A549 (cell line): ENCODE measurements around the gene P2RY1. TPM values are rescaled to one million over a fixed set of nuclear protein-coding genes. Genes with fewer than 3 reads are reported as not detected.

Experiments used
- ATAC-seq, 2 experiments: fragments of 200-7000 bp in 1 of 2; fragments of >200 bp in 1 of 2; cut with Nextera tagmentation in 1 of 2; cut with Tn5 transposase in 1 of 2; 3 replicates each; pipeline versions ENCODE4 v1.8.0 to v1.9.1; 2018 to 2020; ENCODE audit warnings: mild to moderate bottlenecking in 1 of 2, moderate library complexity in 1 of 2
- CTCF ChIA-PET: fragments of 300-600 bp; sonication (Branson Sonifier 250); formaldehyde crosslinking; extraction: SDS; loops from one replicate; lab custom pipeline; 2021; ENCODE audit warnings: antibody characterized with exemption, inconsistent platforms; lab: Yijun Ruan, JAX
- POLR2A ChIA-PET: fragments of 350-600 bp; formaldehyde crosslinking; extraction: SDS; loops from one replicate; lab custom pipeline; 2021; ENCODE audit warnings: antibody characterized with exemption, inconsistent platforms; lab: Yijun Ruan, JAX
- DNase-seq, 2 experiments: peaks; one replicate each; pipeline versions ENCODE4 v3.0.0 to v3.0.0-alpha.2; 2011 to 2016; ENCODE audit warnings: low read depth in 1 of 2, low spot score in 1 of 2
- FAIRE-seq: peaks from 2 replicates; lab custom pipeline; 2011; peaks lifted over from hg19 to GRCh38; lab: Jason Lieb, UNC
- H3K27ac ChIP-seq, 2 experiments: fragments of >200 bp; sonication (Bioruptor Twin); formaldehyde crosslinking; 3 replicates each; pipeline ENCODE4 v1.5.1; 2016 to 2017
- H3K4me1 ChIP-seq: fragments of >200 bp; sonication (Bioruptor Twin); formaldehyde crosslinking; 3 replicates; pipeline ENCODE4 v1.6.1; 2016
- H3K4me2 ChIP-seq: fragments of >200 bp; sonication (Bioruptor Twin); formaldehyde crosslinking; 3 replicates; pipeline ENCODE4 v1.6.1; 2016
- H3K4me3 ChIP-seq: fragments of >200 bp; sonication (Bioruptor Twin); formaldehyde crosslinking; 3 replicates; pipeline ENCODE4 v1.5.1; 2016
- H3K9me3 ChIP-seq: fragments of >200 bp; sonication (Bioruptor Twin); formaldehyde crosslinking; 3 replicates; pipeline ENCODE4 v1.6.1; 2016
- BCL3 ChIP-seq: fragments of >200 bp; sonication (Bioruptor Twin); formaldehyde crosslinking; IDR thresholded peaks from 3 replicates; pipeline ENCODE4 v1.6.1; 2016
- ELK1 ChIP-seq: fragments of 150-350 bp; IDR thresholded peaks from 2 replicates; pipeline ENCODE4 v1.6.1; 2014; ENCODE audit warnings: low read depth, mild to moderate bottlenecking, low read length
- EP300 ChIP-seq, 2 experiments: fragments of >200 bp; sonication (Bioruptor Twin); formaldehyde crosslinking; IDR thresholded peaks; 2 replicates in 1 of 2; 3 replicates in 1 of 2; pipeline ENCODE4 v1.6.1; 2016 to 2017
- FOSL2 ChIP-seq, 2 experiments: fragments of 450-650 bp in 1 of 2; fragments of >200 bp in 1 of 2; sonication (Bioruptor Twin) in 1 of 2; formaldehyde crosslinking; IDR thresholded peaks; 2 replicates each; pipeline versions ENCODE4 v1.5.0 to v1.6.1; 2016 to 2020; ENCODE audit warnings: mild to moderate bottlenecking in 1 of 2, moderate library complexity in 1 of 2
- HEYL ChIP-seq: fragments of 250-450 bp; sonication (Bioruptor Pico); IDR thresholded peaks from 2 replicates; pipeline ENCODE4 v1.8.0; 2021; ENCODE audit warnings: mild to moderate bottlenecking, moderate library complexity
- JUNB ChIP-seq: fragments of >200 bp; sonication (Bioruptor Twin); formaldehyde crosslinking; IDR thresholded peaks from 2 replicates; pipeline ENCODE4 v1.6.1; 2016
- MAFK ChIP-seq: fragments of 450-650 bp; IDR thresholded peaks from 2 replicates; pipeline ENCODE4 v1.6.1; 2014; ENCODE audit not compliant: partially characterized antibody
- POLR2A ChIP-seq: IDR thresholded peaks from 2 replicates; pipeline ENCODE4 v1.6.1; 2012; ENCODE audit warnings: mild to moderate bottlenecking, low read length
- RAD21 ChIP-seq, 2 experiments: fragments of >200 bp in 1 of 2; sonication (Bioruptor Twin) in 1 of 2; formaldehyde crosslinking in 1 of 2; IDR thresholded peaks in 1 of 2; conservative IDR thresholded peaks in 1 of 2; 2 replicates in 1 of 2; 3 replicates in 1 of 2; pipeline ENCODE4 v1.6.1; 2012 to 2018; ENCODE audit warnings: inconsistent platforms in 1 of 2
- SMC3 ChIP-seq: fragments of >200 bp; sonication (Bioruptor Twin); formaldehyde crosslinking; IDR thresholded peaks from 3 replicates; pipeline ENCODE4 v1.6.1; 2018; ENCODE audit warnings: inconsistent platforms
- TFCP2L1 ChIP-seq: fragments of 250-450 bp; sonication (Bioruptor Pico); IDR thresholded peaks from 2 replicates; pipeline ENCODE4 v1.5.0; 2021; ENCODE audit warnings: mild to moderate bottlenecking
- WGBS: methylation state at CpG from one replicate; pipeline ENCODE4 v1.1.6; 2017; ENCODE audit errors: missing lambda C conversion rate; 5-methylcytosine and 5-hydroxymethylcytosine counted together
- polyA plus RNA-seq, 4 experiments: library from polyadenylated mRNA; depleted of rRNA in 3 of 4; stranded (reverse); fragments of >200 nt; fragmentation: RNase III in 1 of 4; extraction: RNeasy Plus Mini Kit Qiagen cat#74134 plus additional on column Dnase treatment in 1 of 4; gene quantifications; 2 replicates in 3 of 4; 3 replicates in 1 of 4; pipeline ENCODE4 v1.2.3, GENCODE V29; 2011 to 2017
- TF ChIP-seq, protein P1 (sequence below): IDR thresholded peaks from 2 replicates; pipeline ENCODE4 v1.6.1; 2012
- TF ChIP-seq, protein P2 (sequence below): fragments of 450-650 bp; IDR thresholded peaks from 2 replicates; pipeline ENCODE4 v1.6.1; 2014; ENCODE audit warnings: antibody characterized with exemption
- TF ChIP-seq, protein P3 (sequence below): fragments of 200-600 bp; sonication (generic); IDR thresholded peaks from 2 replicates; pipeline ENCODE4 v1.6.1; 2016; ENCODE audit warnings: antibody characterized with exemption, mild to moderate bottlenecking, moderate library complexity

P2RY1 gene
- polyA plus RNA-seq, 2 of the 4 experiments (the other 2 are of a cell fraction) = 0.17 to 0.35 TPM

- Histone ChIP-seq H3K4me3 (no peak overlapping the region), H3K9me3 (no peaks in the 10 kb centered on the region), H3K4me2 (no peak overlapping the region), H3K4me1 (0 out of 3 replicates have a peak, but pooled peaks cover 7% of the 10 kb centered on the region)
- FAIRE-seq (no peak), ATAC-seq (no peak), DNase-seq (no peak)
- 76% methylated on average over 13 of the region's 13 CpGs for WGBS
- POLR2A ChIA-PET = no interaction called here
- TF ChIP-seq, protein P1, sequence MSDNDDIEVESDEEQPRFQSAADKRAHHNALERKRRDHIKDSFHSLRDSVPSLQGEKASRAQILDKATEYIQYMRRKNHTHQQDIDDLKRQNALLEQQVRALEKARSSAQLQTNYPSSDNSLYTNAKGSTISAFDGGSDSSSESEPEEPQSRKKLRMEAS = no peak
- no peak for TF ChIP-seq SMC3
- TF ChIP-seq, protein P2, sequence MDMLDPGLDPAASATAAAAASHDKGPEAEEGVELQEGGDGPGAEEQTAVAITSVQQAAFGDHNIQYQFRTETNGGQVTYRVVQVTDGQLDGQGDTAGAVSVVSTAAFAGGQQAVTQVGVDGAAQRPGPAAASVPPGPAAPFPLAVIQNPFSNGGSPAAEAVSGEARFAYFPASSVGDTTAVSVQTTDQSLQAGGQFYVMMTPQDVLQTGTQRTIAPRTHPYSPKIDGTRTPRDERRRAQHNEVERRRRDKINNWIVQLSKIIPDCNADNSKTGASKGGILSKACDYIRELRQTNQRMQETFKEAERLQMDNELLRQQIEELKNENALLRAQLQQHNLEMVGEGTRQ = no peak
- TF ChIP-seq POLR2A = no peak
- TF ChIP-seq RAD21 (conservative IDR thresholded peaks at IDR 0.05 in 1 of 2, IDR thresholded peaks at IDR 0.05 in 1 of 2) = no peak
- no peak for TF ChIP-seq TFCP2L1
- TF ChIP-seq, protein P3, sequence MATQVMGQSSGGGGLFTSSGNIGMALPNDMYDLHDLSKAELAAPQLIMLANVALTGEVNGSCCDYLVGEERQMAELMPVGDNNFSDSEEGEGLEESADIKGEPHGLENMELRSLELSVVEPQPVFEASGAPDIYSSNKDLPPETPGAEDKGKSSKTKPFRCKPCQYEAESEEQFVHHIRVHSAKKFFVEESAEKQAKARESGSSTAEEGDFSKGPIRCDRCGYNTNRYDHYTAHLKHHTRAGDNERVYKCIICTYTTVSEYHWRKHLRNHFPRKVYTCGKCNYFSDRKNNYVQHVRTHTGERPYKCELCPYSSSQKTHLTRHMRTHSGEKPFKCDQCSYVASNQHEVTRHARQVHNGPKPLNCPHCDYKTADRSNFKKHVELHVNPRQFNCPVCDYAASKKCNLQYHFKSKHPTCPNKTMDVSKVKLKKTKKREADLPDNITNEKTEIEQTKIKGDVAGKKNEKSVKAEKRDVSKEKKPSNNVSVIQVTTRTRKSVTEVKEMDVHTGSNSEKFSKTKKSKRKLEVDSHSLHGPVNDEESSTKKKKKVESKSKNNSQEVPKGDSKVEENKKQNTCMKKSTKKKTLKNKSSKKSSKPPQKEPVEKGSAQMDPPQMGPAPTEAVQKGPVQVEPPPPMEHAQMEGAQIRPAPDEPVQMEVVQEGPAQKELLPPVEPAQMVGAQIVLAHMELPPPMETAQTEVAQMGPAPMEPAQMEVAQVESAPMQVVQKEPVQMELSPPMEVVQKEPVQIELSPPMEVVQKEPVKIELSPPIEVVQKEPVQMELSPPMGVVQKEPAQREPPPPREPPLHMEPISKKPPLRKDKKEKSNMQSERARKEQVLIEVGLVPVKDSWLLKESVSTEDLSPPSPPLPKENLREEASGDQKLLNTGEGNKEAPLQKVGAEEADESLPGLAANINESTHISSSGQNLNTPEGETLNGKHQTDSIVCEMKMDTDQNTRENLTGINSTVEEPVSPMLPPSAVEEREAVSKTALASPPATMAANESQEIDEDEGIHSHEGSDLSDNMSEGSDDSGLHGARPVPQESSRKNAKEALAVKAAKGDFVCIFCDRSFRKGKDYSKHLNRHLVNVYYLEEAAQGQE = no peak
- no peak for TF ChIP-seq BCL3
- no peak for TF ChIP-seq HEYL (CRISPR knock-in tag)
- TF ChIP-seq EP300 (IDR thresholded peaks at IDR 0.05) = no peak
- TF ChIP-seq JUNB = no peak
- no peak for TF ChIP-seq ELK1
- TF ChIP-seq, all 56 proteins: peak for 0
- CTCF ChIA-PET = no interaction called here
- H3K27ac ChIP-seq = no peak overlapping the region
Observed at GRCh38 chr3:152832046-152832445, 2.9 kb upstream of the P2RY1 start.

GRCh38 chr3:152833089-152833488 is 1.8 kb upstream of the P2RY1 start:
- H3K4me1 ChIP-seq = 0 out of 3 replicates have a peak, but pooled peaks cover 7% of the 10 kb centered on the region
- FAIRE-seq (no peak), DNase-seq (no peak), ATAC-seq (no peak)
- no peaks in the 10 kb centered on the region for H3K9me3 ChIP-seq
- no peak overlapping the region for H3K4me2 ChIP-seq
- ChIA-PET CTCF (interaction anchor here (1.3 kb wide), 1 partner anchor 361 kb away, joined by 3 read pairs; no protein-coding TSS in a partner anchor), POLR2A (no interaction called here)
- no peak overlapping the region for H3K4me3 ChIP-seq
- no peak overlapping the region for H3K27ac ChIP-seq
- peak; percentile 25 for TF ChIP-seq MAFK
- TF ChIP-seq JUNB = no peak

- 11% methylated on average over 17 of the region's 17 CpGs for WGBS
- H3K9me3 ChIP-seq = no peaks in the 10 kb centered on the region
- peak overlapping the region; percentile 86 for H3K4me2 ChIP-seq
- no peak for TF ChIP-seq FOSL2 (IDR thresholded peaks at IDR 0.05)
- TF ChIP-seq FOSL2 (CRISPR knock-in tag; IDR thresholded peaks at IDR 0.05) = no peak
- peak overlapping the region; percentile 63 to 75; a peak in 4 of 6 replicates for H3K27ac ChIP-seq
- FAIRE-seq = peak; percentile 28
- POLR2A ChIA-PET = interaction anchor here (0.9 kb wide), 1 partner anchor 327 kb away, joined by 3 read pairs; no protein-coding TSS in a partner anchor
- ATAC-seq = peak; percentile 75 to 76
- CTCF ChIA-PET = interaction anchor here (0.5 to 1.7 kb wide), 8 partner anchors 16 to 1496 kb away, joined by 3 to 5 read pairs (median 3); no protein-coding TSS in a partner anchor
- peak overlapping the region; percentile 78 for H3K4me3 ChIP-seq
- DNase-seq = no peak
- 0 out of 3 replicates have a peak, but pooled peaks cover 7% of the 10 kb centered on the region for H3K4me1 ChIP-seq
Observed at GRCh38 chr3:152834191-152834775, 648 bp upstream of the P2RY1 start.
